VCaP (cell line): Measurements from ENCODE around the gene TPST2.

Experiments
- H3K27ac ChIP-seq: fragments of 450-650 bp; 2 replicates; pipeline ENCODE4 v1.5.1; 2017
- CTCF ChIP-seq: fragments of 450-650 bp; conservative IDR thresholded peaks from 2 replicates; pipeline ENCODE4 v1.5.1; 2017; ENCODE audit warnings: mild to moderate bottlenecking, moderate library complexity

The TPST2 gene

GRCh38 chr22:26527574-26528465 lies 62.1 kb downstream of the TPST2 start:
- no peak for TF ChIP-seq CTCF
- H3K27ac ChIP-seq, result no peak overlapping the region

DNA sequence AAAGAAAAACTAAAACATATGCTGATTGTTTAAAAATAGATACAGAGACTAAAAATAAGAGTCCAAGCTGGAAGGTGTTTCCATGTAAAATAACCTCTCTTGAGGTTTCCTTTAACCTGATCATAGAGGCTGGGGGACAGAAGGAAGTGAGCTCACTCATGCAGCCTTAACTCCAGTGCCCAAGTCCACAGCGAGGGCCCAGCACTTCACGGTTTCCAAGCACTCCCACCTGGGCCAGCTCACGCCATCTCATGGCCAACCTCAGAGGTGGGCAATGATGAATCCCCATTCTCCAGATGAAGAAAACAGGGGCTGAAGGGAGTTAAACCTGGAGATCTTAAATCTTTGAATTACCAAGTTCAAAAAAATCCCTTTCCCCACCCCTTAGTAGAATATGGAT lies 62.8 kb downstream of the TPST2 start:
- no peak for TF ChIP-seq CTCF
- H3K27ac ChIP-seq, result no peak overlapping the region

GRCh38 chr22:26525946-26526564 lies 63.9 kb downstream of the TPST2 start:
- TF ChIP-seq CTCF, result no peak
- no peak overlapping the region for H3K27ac ChIP-seq

DNA sequence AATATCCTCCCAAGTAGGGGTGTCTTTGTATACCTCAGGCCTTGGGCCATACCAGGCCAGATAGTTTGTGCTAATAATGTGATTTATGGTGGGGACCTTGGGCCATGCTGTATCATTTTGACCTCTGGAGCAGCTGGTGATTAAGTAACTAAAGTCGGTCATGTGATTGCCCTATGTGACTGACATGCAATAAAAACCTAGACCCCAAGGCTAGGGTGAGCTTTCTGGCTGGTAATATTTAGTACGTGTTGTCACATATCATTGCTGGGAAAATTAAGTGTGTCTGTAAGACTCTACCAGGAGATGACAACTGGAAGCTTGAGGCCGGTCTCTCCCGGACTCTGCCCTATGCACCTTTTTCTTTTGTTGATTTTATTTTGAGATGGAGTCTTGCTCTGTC lies 65.1 kb downstream of the TPST2 start:
- TF ChIP-seq CTCF, result no peak
- H3K27ac ChIP-seq, result no peak overlapping the region

DNA sequence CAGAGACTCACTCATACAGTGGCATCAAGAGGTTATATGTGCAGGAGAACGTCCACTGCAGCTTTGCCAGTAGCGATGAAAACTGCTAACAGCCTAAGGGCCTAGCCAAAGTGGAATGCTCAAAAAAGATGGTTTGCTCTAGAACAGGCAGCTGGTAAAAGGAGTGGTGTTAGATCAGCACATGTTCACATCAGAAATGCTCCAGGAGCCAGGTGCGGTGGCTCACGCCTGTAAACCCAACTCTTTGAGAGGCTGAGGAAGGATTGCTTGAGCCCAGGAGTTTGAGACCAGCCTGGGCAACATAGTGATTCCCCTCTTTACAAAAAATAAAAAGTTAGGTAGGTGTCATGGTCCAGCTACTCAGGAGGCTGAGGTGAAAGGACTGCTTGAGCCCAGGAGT lies 67.3 kb downstream of the TPST2 start:
- no peak overlapping the region for H3K27ac ChIP-seq
- TF ChIP-seq CTCF, result no peak

DNA sequence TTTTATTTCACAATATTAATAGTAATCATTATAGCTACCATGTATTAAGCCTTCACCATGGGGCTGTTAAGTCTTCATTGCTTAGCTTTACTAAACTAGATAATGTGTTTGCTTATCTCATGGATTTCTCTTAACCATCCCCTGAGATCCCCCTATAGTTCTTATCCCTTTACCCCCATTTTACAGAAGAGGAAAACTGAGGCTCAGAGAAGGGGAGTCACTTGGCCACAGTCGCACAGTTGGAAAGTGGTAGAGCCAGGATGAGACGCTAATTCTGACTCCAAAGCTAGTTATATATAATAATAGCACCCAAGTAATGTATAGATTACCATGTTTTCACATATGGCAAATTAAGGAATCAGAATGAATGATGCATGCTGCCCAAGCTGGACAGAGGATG lies 67.9 kb downstream of the TPST2 start:
- TF ChIP-seq CTCF, result no peak
- no peak overlapping the region for H3K27ac ChIP-seq

DNA sequence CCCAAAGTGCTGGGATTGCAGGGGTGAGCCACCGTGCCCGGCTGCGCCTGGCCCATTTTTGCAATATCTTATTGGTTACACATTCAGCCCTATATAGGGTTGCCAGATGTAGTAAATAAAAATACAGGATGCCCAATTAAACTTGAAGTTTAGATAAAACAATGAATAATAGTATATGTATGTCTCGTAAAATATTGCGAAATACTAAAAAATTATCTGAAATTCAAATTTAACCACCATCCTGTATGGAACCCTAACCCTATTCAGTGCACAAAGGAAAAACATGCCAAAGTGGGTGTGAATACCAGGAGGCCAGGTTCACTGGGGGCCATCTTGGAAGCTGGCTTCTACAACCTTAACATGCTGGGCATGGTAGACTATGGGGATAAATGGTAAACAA lies 72.5 kb downstream of the TPST2 start:
- no peak overlapping the region for H3K27ac ChIP-seq
- TF ChIP-seq CTCF, result no peak
